H1 (cell line): ENCODE data around the gene SCAPER. TPM values are rescaled to one million over a fixed set of nuclear protein-coding genes. Genes with fewer than 3 reads are reported as not detected.

ENCODE experiments used
- CTCF ChIA-PET: fragments of 300-600 bp; sonication (Branson Sonifier 250); formaldehyde crosslinking; loops from one replicate; lab custom pipeline; 2021; ENCODE audit not compliant: partially characterized antibody; lab: Charles Lee
- POLR2A ChIA-PET: fragments of 300-600 bp; sonication (Branson Sonifier 250); formaldehyde crosslinking; loops from one replicate; lab custom pipeline; 2021; ENCODE audit warnings: inconsistent platforms; ENCODE audit not compliant: partially characterized antibody; lab: Charles Lee
- DNase-seq, 2 experiments: peaks; one replicate each; pipeline versions ENCODE4 v3.0.0 to v3.0.0-alpha.2; 2010 to 2022; ENCODE audit warnings: low spot score in 2 of 2, low read depth in 1 of 2, mixed read lengths in 1 of 2
- FAIRE-seq: peaks from 2 replicates; lab custom pipeline; 2011; peaks lifted over from hg19 to GRCh38; lab: Jason Lieb, UNC
- H2AFZ ChIP-seq: 2 replicates; pipeline ENCODE4 v1.8.1; 2012; ENCODE audit warnings: low read length, inconsistent platforms
- H2AK5ac ChIP-seq: 2 replicates; pipeline ENCODE4 v1.6.1; 2013; ENCODE audit warnings: low read depth, low read length
- H2BK120ac ChIP-seq: replicated peaks from 2 replicates; pipeline ENCODE3; 2013; ENCODE audit warnings: low read depth, low read length, inconsistent platforms
- H2BK12ac ChIP-seq: 2 replicates; pipeline ENCODE4 v1.6.1; 2013; ENCODE audit warnings: low read depth, low read length
- H2BK15ac ChIP-seq: 2 replicates; pipeline ENCODE4 v1.6.1; 2013; ENCODE audit warnings: low read length
- H2BK20ac ChIP-seq: 2 replicates; pipeline ENCODE4 v1.6.1; 2013; ENCODE audit warnings: low read length
- H2BK5ac ChIP-seq: 2 replicates; pipeline ENCODE4 v1.6.1; 2013; ENCODE audit warnings: low read depth, low read length
- H3K14ac ChIP-seq: 2 replicates; pipeline ENCODE4 v1.6.1; 2013; ENCODE audit warnings: inconsistent platforms; ENCODE audit not compliant: insufficient read length
- H3K18ac ChIP-seq: 2 replicates; pipeline ENCODE4 v1.6.1; 2013; ENCODE audit warnings: low read length; ENCODE audit errors: extremely low read depth
- H3K23ac ChIP-seq: 2 replicates; pipeline ENCODE4 v1.6.1; 2013; ENCODE audit warnings: inconsistent platforms; ENCODE audit not compliant: insufficient read length
- H3K23me2 ChIP-seq: 2 replicates; pipeline ENCODE4 v1.6.1; 2013; ENCODE audit warnings: low read depth, low read length
- H3K27ac ChIP-seq: 2 replicates; pipeline ENCODE4 v1.6.1; 2011; ENCODE audit warnings: low read depth, low read length, inconsistent platforms
- H3K27me3 ChIP-seq, 4 experiments: replicated peaks in 1 of 4; 1 replicate in 1 of 4; 2 replicates in 3 of 4; pipeline versions ENCODE4 v1.6.1 to v1.8.1; 2011 to 2013; ENCODE audit warnings: low read length in 3 of 4, mild to moderate bottlenecking in 3 of 4, inconsistent platforms in 2 of 4, mixed read lengths in 2 of 4, moderate library complexity in 1 of 4; ENCODE audit not compliant: control insufficient read depth in 3 of 4, insufficient read depth in 3 of 4; ENCODE audit errors: extremely low read depth in 1 of 4
- H3K36me3 ChIP-seq, 4 experiments: 2 replicates each; pipeline versions ENCODE4 v1.6.1 to v1.8.1; 2011 to 2013; ENCODE audit warnings: mild to moderate bottlenecking in 4 of 4, low read length in 3 of 4, moderate library complexity in 2 of 4, control low read depth in 1 of 4, inconsistent platforms in 1 of 4; ENCODE audit not compliant: insufficient read depth in 4 of 4, control insufficient read depth in 2 of 4
- H3K4ac ChIP-seq: replicated peaks from 2 replicates; pipeline ENCODE3; 2013; ENCODE audit warnings: low read length, low read depth, mixed read lengths, inconsistent platforms; ENCODE audit not compliant: insufficient read length
- H3K4me1 ChIP-seq, 4 experiments: replicated peaks in 1 of 4; 1 replicate in 1 of 4; 2 replicates in 3 of 4; pipeline versions ENCODE4 v1.6.1 to v1.8.1; 2011 to 2013; ENCODE audit warnings: low read length in 3 of 4, inconsistent platforms in 2 of 4, mixed read lengths in 1 of 4; ENCODE audit not compliant: insufficient read depth in 4 of 4, control insufficient read depth in 3 of 4
- H3K4me2 ChIP-seq, 2 experiments: 2 replicates each; pipeline versions ENCODE4 v1.6.1 to v1.8.1; 2011 to 2013; ENCODE audit warnings: low read depth in 2 of 2, low read length in 2 of 2, control low read depth in 1 of 2, inconsistent platforms in 1 of 2, mild to moderate bottlenecking in 1 of 2; ENCODE audit not compliant: insufficient read depth in 1 of 2
- H3K4me3 ChIP-seq, 4 experiments: fragments of 200-600, 300-600 bp in 1 of 4; sonication (generic), shearing (Covaris generic), sonication (Bioruptor Twin) in 1 of 4; 2 replicates each; pipeline versions ENCODE4 v1.5.1 to v1.8.1; 2011 to 2016; ENCODE audit warnings: low read length in 4 of 4, low read depth in 3 of 4, control low read depth in 2 of 4, inconsistent platforms in 2 of 4, mild to moderate bottlenecking in 2 of 4, mixed read lengths in 1 of 4, moderate library complexity in 1 of 4; ENCODE audit not compliant: insufficient read depth in 2 of 4; ENCODE audit errors: extremely low read depth in 1 of 4
- H3K56ac ChIP-seq: replicated peaks from 2 replicates; pipeline ENCODE3; 2013; ENCODE audit warnings: low read depth, mild to moderate bottlenecking, mixed read lengths, low read length, inconsistent platforms; ENCODE audit not compliant: insufficient read length
- H3K79me1 ChIP-seq: 2 replicates; pipeline ENCODE4 v1.6.1; 2013; ENCODE audit warnings: low read depth, low read length, control low read depth
- H3K79me2 ChIP-seq, 2 experiments: 2 replicates each; pipeline versions ENCODE4 v1.6.1 to v1.8.1; 2012 to 2013; ENCODE audit warnings: low read length in 2 of 2, mild to moderate bottlenecking in 2 of 2, inconsistent platforms in 1 of 2; ENCODE audit not compliant: insufficient read depth in 2 of 2, control insufficient read depth in 1 of 2
- H3K9ac ChIP-seq, 4 experiments: replicated peaks in 1 of 4; 1 replicate in 1 of 4; 2 replicates in 3 of 4; pipeline versions ENCODE4 v1.6.1 to v1.8.1; 2011 to 2013; ENCODE audit warnings: low read depth in 3 of 4, low read length in 3 of 4, control low read depth in 2 of 4, mild to moderate bottlenecking in 2 of 4, moderate library complexity in 2 of 4, inconsistent platforms in 1 of 4; ENCODE audit errors: extremely low read depth in 1 of 4
- H3K9me3 ChIP-seq, 2 experiments: 2 replicates each; pipeline versions ENCODE4 v1.6.1 to v1.8.1; 2012 to 2013; ENCODE audit warnings: mild to moderate bottlenecking in 2 of 2, moderate library complexity in 2 of 2, control low read depth in 1 of 2, inconsistent platforms in 1 of 2, low read depth in 1 of 2, low read length in 1 of 2, mixed read lengths in 1 of 2; ENCODE audit not compliant: insufficient read depth in 2 of 2
- H4K20me1 ChIP-seq, 2 experiments: replicated peaks in 1 of 2; 2 replicates each; pipeline versions ENCODE3 to v1.8.1; 2011 to 2013; ENCODE audit warnings: inconsistent platforms in 2 of 2, low read length in 2 of 2, mild to moderate bottlenecking in 1 of 2; ENCODE audit not compliant: insufficient read depth in 2 of 2, control insufficient read depth in 1 of 2
- H4K5ac ChIP-seq: 2 replicates; pipeline ENCODE4 v1.6.1; 2013; ENCODE audit warnings: low read length, low read depth, mixed read lengths, inconsistent platforms; ENCODE audit not compliant: insufficient read length
- H4K8ac ChIP-seq: 2 replicates; pipeline ENCODE4 v1.8.0; 2013; ENCODE audit warnings: mild to moderate bottlenecking, moderate library complexity, low read length, inconsistent platforms; ENCODE audit not compliant: insufficient read depth; ENCODE audit errors: extremely low read depth
- H4K91ac ChIP-seq: replicated peaks from 2 replicates; pipeline ENCODE3; 2013; ENCODE audit warnings: low read length, mixed read lengths, inconsistent platforms; ENCODE audit not compliant: insufficient read length
- ASH2L ChIP-seq: fragments of 200-600, 300-600 bp; sonication (generic); IDR thresholded peaks from one replicate; pipeline ENCODE4 v1.7.1; 2017; ENCODE audit warnings: low read length
- BRCA1 ChIP-seq: IDR thresholded peaks from 2 replicates; pipeline ENCODE4 v1.6.1; 2012; ENCODE audit warnings: low read depth, low read length, improper control_type of control experiment
- CEBPB ChIP-seq: IDR thresholded peaks from 2 replicates; pipeline ENCODE4 v1.6.1; 2012; ENCODE audit warnings: low read depth, low read length
- CHD1 ChIP-seq: IDR thresholded peaks from 2 replicates; pipeline ENCODE4 v1.6.1; 2012; ENCODE audit warnings: low read depth, low read length, improper control_type of control experiment
- CHD2 ChIP-seq: IDR thresholded peaks from 2 replicates; pipeline ENCODE4 v1.6.1; 2012; ENCODE audit warnings: low read length, improper control_type of control experiment
- EGR1 ChIP-seq: IDR thresholded peaks from 2 replicates; pipeline ENCODE4 v1.6.1; 2011; ENCODE audit warnings: low read depth, low read length, borderline replicate concordance
- RFX5 ChIP-seq: IDR thresholded peaks from 2 replicates; pipeline ENCODE4 v1.6.1; 2011; ENCODE audit warnings: low read depth, low read length, improper control_type of control experiment, borderline replicate concordance
- SIN3A ChIP-seq, 2 experiments: IDR thresholded peaks in 1 of 2; conservative IDR thresholded peaks in 1 of 2; 2 replicates each; pipeline ENCODE4 v1.6.1; 2011 to 2012; ENCODE audit warnings: low read length in 2 of 2, improper control_type of control experiment in 1 of 2, low read depth in 1 of 2, mild to moderate bottlenecking in 1 of 2
- SIRT6 ChIP-seq: IDR thresholded peaks from one replicate; pipeline ENCODE4 v1.7.1; 2012; ENCODE audit warnings: low read length, inconsistent platforms
- SP1 ChIP-seq: IDR thresholded peaks from 2 replicates; pipeline ENCODE4 v1.6.1; 2011; ENCODE audit warnings: low read depth, low read length
- SP2 ChIP-seq: IDR thresholded peaks from 2 replicates; pipeline ENCODE4 v1.6.1; 2012; ENCODE audit warnings: mild to moderate bottlenecking, low read length, inconsistent platforms
- SUZ12 ChIP-seq: fragments of 200-600 bp; sonication (generic); IDR thresholded peaks from 2 replicates; pipeline ENCODE4 v1.6.1; 2012; ENCODE audit warnings: mild to moderate bottlenecking, inconsistent platforms, low read length, moderate library complexity, mixed read lengths
- TAF7 ChIP-seq: optimal IDR thresholded peaks from 2 replicates; pipeline ENCODE3; 2011; ENCODE audit warnings: low read depth, mild to moderate bottlenecking, inconsistent platforms, low read length, moderate library complexity, borderline replicate concordance
- WGBS, 2 experiments: shearing (Covaris generic) in 1 of 2; methylation state at CpG; one replicate each; pipeline versions ENCODE4 v1.1.6 to v1.1.7; 2013 to 2015; ENCODE audit warnings: low lambda C conversion rate in 2 of 2, mixed read lengths in 2 of 2, inconsistent platforms in 1 of 2, low coverage in 1 of 2, missing lambda C conversion rate in 1 of 2; ENCODE audit not compliant: insufficient replicate concordance in 2 of 2, insufficient coverage in 1 of 2, insufficient read length in 1 of 2; ENCODE audit errors: extremely low coverage in 1 of 2, missing lambda C conversion rate in 1 of 2; 5-methylcytosine and 5-hydroxymethylcytosine counted together
- polyA plus RNA-seq, 7 experiments: library from polyadenylated mRNA; depleted of rRNA in 3 of 7; stranded (reverse) in 5 of 7; unstranded in 2 of 7; fragments of >200 nt in 5 of 7; fragments of 200-250 nt in 2 of 7; gene quantifications; 1 replicate in 5 of 7; 2 replicates in 1 of 7; 4 replicates in 1 of 7; pipeline versions ENCODE4 v1.2.1 to v1.2.3, GENCODE V29; 2011 to 2013; ENCODE audit warnings: missing spikeins in 2 of 7, mixed read lengths in 2 of 7
- total RNA-seq: library from RNA; stranded (reverse); fragmentation: NEBNext Ultra II Directional; extraction: Animal tissue kit (Norgen Biotek cat#: 25700); gene quantifications from 2 replicates; pipeline ENCODE4 v1.2.1, GENCODE V29; 2021

The SCAPER gene
- total and polyA plus RNA-seq, 2 of the 8 experiments (the other 6 are each of a cell fraction or from before 2014, with no cell fraction given) = 1.6 to 6.8 TPM

DNA sequence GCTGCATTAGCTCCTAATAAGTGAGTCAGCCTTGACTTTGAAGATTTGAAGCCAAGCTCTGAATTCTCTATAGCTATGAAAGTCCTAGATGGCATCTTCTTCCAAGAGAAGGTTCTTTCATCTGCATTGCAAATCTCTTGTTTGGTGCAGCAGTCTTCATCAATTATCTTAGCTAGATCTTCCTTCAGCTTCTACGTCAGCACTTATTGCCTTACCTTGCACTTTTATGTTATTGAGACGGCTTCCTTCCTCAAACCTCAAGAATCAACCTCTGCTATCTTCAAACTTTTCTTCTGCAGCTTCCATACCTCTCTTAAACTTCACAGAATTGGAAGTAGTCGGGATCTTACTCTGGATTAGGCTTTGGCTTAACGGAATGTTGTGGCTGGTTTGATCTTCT, 167.6 kb downstream of the SCAPER start:
- H2BK15ac ChIP-seq = no peak overlapping the region
- H3K79me2 ChIP-seq = no peaks in the 10 kb centered on the region
- no peaks in the 10 kb centered on the region for H3K23me2 ChIP-seq
- no peak overlapping the region for H3K4ac ChIP-seq
- no peak overlapping the region for H3K56ac ChIP-seq
- TF ChIP-seq CHD1 = no peak
- TF ChIP-seq ASH2L = no peak
- TF ChIP-seq SUZ12 = no peak
- TF ChIP-seq EGR1 = no peak
- no peak for TF ChIP-seq TAF7
- no peak for TF ChIP-seq SP1
- TF ChIP-seq SIN3A (conservative IDR thresholded peaks at IDR 0.05 in 1 of 2, IDR thresholded peaks at IDR 0.05 in 1 of 2; ENCODE audit: low read depth in 1 of 2, low read length in 2 of 2) = no peak
- TF ChIP-seq CHD2 = no peak
- no peak for TF ChIP-seq BRCA1
- no peak for TF ChIP-seq SP2
- TF ChIP-seq CEBPB = no peak
- no peak for TF ChIP-seq SIRT6
- TF ChIP-seq RFX5 = no peak
- no peak overlapping the region for H4K5ac ChIP-seq
- FAIRE-seq (no peak), DNase-seq (no peak)
- no peak overlapping the region for H3K9ac ChIP-seq
- H2BK20ac ChIP-seq = no peak overlapping the region
- H4K20me1 ChIP-seq = no peaks in the 10 kb centered on the region
- no peak overlapping the region for H2BK5ac ChIP-seq
- H3K36me3 ChIP-seq = peaks cover 0 to 6% (median 2%) of the 10 kb centered on the region in 4 experiments; a peak in 3 of 8 replicates
- H3K18ac ChIP-seq = no peak overlapping the region
- H2BK12ac ChIP-seq = no peak overlapping the region
- H3K14ac ChIP-seq = no peak overlapping the region
- ChIA-PET CTCF (interaction anchor here (0.6 kb wide), 1 partner anchor 9 kb away, joined by 3 read pairs; no protein-coding TSS in a partner anchor), POLR2A (no interaction called here)
- no peak overlapping the region for H2BK120ac ChIP-seq
- no peak overlapping the region for H3K23ac ChIP-seq
- no peak overlapping the region for H4K91ac ChIP-seq
- no peak overlapping the region for H3K27ac ChIP-seq
- no peaks in the 10 kb centered on the region for H3K79me1 ChIP-seq
- no peak overlapping the region for H2AK5ac ChIP-seq
- no peaks in the 10 kb centered on the region for H3K4me1 ChIP-seq
- H4K8ac ChIP-seq = no peak overlapping the region
- 86% methylated on average over 4 of the region's 4 CpGs; no CpG with 5 or more reads in 1 of the 2 experiments for WGBS, 2 experiments
- H2AFZ ChIP-seq = no peak overlapping the region
- H3K27me3 ChIP-seq = no peaks in the 10 kb centered on the region
- H3K9me3 ChIP-seq = peaks cover 3 to 6% of the 10 kb centered on the region in 2 experiments; a peak in 2 of 4 replicates
- no peak overlapping the region for H3K4me3 ChIP-seq
- H3K4me2 ChIP-seq = no peak overlapping the region
